ENCODE results near the gene BLOC1S1. TPM values are rescaled to one million over a fixed set of nuclear protein-coding genes. Genes with fewer than 3 reads are reported as not detected.

Gene BLOC1S1
- total RNA-seq, 1 donor from 2014 or later = 64.8 TPM

GRCh38 chr12:55707841-55708694 lies 7.8 kb upstream of the BLOC1S1 start, which contains the start of gene ITGA7:
Gene ITGA7 (minus strand): TSS chr12:55707904. CDS start chr12:55707682, 222 bp downstream.
- peaks cover 61% of the 10 kb centered on the region for H3K27me3 Mint-ChIP-seq (ENCODE audit: insufficient read depth)
- H3K36me3 Mint-ChIP-seq (ENCODE audit: low read depth) = no peaks in the 10 kb centered on the region
- intact Hi-C loops (cut with micrococcal nuclease) = loop anchor here (1.0 kb wide), 1 partner anchor 8 kb away; the partner anchor contains the start of gene BLOC1S1
- H3K27ac Mint-ChIP-seq = no peak within 1 kb of the TSS
- peak within 1 kb of the TSS; percentile 78 for H3K4me3 Mint-ChIP-seq
- H3K9me3 Mint-ChIP-seq = no peaks in the 10 kb centered on the region
- DNase-seq (ENCODE audit: low spot score) = peak; percentile 53
- peaks cover 21% of the 10 kb centered on the region for H3K4me1 Mint-ChIP-seq (ENCODE audit: low read depth)

DNA sequence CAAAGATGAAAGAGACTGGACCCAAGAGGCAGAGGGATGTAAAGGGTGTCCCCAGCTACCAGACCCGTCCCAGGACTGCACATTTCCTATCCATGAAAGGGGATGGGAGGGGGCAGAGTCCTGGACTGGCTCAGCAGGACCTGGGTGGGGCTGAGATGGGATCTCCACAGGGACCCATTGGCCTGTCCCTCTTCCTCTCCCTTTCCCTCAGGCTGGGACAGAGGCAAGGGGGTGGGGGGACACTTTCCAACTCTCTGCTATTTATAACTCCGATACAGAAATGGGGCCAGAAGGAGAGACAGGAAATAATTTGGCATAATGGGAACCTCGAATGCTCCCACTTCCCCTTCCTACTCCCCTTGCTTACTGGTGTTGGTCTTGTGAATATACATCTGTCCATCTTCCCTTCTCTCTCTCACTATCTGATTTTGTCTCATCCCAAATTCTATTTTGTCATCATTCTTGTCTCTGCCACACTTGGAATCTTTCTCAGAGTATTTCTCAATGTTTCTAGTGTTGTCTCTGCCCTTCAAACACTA lies 7.1 kb upstream of the BLOC1S1 start:
- intact Hi-C loops (cut with micrococcal nuclease) = loop anchor here (1.0 kb wide), 1 partner anchor 8 kb away; the partner anchor contains the start of gene BLOC1S1
- Mint-ChIP-seq H3K9me3 (no peaks in the 10 kb centered on the region), H3K36me3 (ENCODE audit: low read depth) (no peaks in the 10 kb centered on the region), H3K27ac (no peak overlapping the region), H3K4me1 (ENCODE audit: low read depth) (peaks cover 21% of the 10 kb centered on the region), H3K27me3 (ENCODE audit: insufficient read depth) (peaks cover 62% of the 10 kb centered on the region), H3K4me3 (peak overlapping the region; percentile 78)
- DNase-seq (ENCODE audit: low spot score) = no peak

DNA sequence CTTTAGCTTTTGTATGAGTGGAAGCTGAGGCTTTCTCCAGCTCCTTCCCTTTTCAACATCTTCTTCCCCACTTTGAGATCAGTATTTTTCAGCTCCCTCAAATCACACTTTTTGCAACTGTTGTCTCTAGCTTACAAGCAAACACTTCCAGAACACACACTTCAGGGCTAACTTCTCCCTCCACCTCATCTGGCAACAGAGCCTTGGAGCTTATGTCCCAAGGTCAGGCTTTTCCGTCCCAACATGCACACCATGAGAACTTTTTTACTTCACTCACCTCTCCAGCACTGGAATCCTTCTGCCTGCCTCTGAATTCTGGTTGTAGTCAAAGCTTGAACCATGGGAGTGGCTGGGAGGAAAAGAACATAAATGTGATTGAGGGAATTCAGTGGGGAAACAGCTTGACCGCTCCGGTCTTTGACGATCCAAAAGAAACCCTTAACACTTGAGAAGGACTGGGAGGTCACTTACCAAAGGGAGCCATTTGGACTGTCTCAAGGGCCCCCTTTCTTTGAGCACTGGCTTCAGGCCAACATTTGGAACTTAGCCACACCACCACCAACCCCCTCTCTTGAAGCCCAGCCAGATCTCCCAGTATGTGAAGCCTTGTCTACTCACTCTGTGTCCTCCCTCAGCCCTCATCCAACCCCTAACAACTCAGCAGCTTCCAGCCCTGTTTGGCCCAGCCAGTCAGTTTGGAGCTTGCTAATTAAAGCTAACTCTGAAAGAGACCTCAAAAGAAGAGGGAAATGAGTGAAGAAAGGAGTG lies 3.9 kb upstream of the BLOC1S1 start:
- no peaks in the 10 kb centered on the region for H3K36me3 Mint-ChIP-seq (ENCODE audit: low read depth)
- no peak for DNase-seq (ENCODE audit: low spot score)
- intact Hi-C loops (cut with micrococcal nuclease) = loop anchor here (10.0 kb wide), 1 partner anchor 1147 kb away; no protein-coding TSS in a partner anchor
- H3K27me3 Mint-ChIP-seq (ENCODE audit: insufficient read depth) = peaks cover 48% of the 10 kb centered on the region
- H3K4me1 Mint-ChIP-seq (ENCODE audit: low read depth) = peaks cover 33% of the 10 kb centered on the region
- no peaks in the 10 kb centered on the region for H3K9me3 Mint-ChIP-seq
- H3K27ac Mint-ChIP-seq = no peak overlapping the region
- no peak overlapping the region for H3K4me3 Mint-ChIP-seq

DNA sequence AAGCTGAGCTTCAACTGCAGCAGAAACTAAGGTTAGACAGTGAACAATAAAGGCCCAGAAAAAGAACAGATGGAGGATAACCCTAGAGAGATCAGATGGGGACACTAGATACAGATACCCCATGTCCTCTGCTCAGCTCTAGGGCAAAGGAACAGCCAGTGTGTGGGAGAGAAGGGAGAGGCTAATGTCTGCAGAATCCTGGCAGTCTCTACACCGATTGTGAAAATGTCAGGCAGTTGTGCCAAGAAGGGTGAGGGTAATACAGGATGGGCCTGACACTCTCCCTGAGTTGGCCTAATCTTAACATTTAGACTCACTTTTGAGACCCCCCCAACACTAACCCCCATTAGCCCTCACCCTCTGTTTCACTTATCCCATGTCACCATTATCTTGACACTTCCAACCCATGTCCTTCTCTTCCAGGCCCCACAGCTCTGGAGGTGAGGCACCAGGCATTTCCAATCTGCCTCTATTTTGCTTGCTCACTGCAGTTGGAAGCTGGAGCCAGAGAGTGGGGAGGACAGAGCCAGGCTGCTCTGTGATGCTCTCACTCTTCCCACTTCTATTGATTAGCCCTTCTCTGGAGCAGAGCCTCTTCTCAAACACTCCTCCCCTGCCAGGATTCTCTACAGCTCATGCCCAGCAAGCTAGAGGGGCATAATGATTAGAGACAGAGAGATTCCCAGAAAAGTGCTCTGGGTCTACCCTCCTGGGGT lies 3.0 kb upstream of the BLOC1S1 start:
- no peak overlapping the region for H3K27ac Mint-ChIP-seq
- intact Hi-C loops (cut with micrococcal nuclease) = loop anchor here (10.0 kb wide), 1 partner anchor 1148 kb away; no protein-coding TSS in a partner anchor

GRCh38 chr12:55713721-55714120 lies 2.1 kb upstream of the BLOC1S1 start:
- Mint-ChIP-seq H3K4me1 (ENCODE audit: low read depth) (peaks cover 38% of the 10 kb centered on the region), H3K27me3 (ENCODE audit: insufficient read depth) (peaks cover 36% of the 10 kb centered on the region), H3K4me3 (no peak overlapping the region), H3K27ac (no peak overlapping the region), H3K36me3 (ENCODE audit: low read depth) (no peaks in the 10 kb centered on the region), H3K9me3 (no peaks in the 10 kb centered on the region)
- DNase-seq (ENCODE audit: low spot score) = no peak
- intact Hi-C loops (cut with micrococcal nuclease) = loop anchor here (10.0 kb wide), 1 partner anchor 1149 kb away; no protein-coding TSS in a partner anchor

More for the DNA sequence above, 3.0 kb upstream of the BLOC1S1 start:
- H3K36me3 Mint-ChIP-seq (ENCODE audit: low read depth) = no peaks in the 10 kb centered on the region
- peaks cover 38% of the 10 kb centered on the region for H3K4me1 Mint-ChIP-seq (ENCODE audit: low read depth)
- no peak for DNase-seq (ENCODE audit: low spot score)
- no peaks in the 10 kb centered on the region for H3K9me3 Mint-ChIP-seq
- H3K27me3 Mint-ChIP-seq (ENCODE audit: insufficient read depth) = peaks cover 44% of the 10 kb centered on the region
- H3K4me3 Mint-ChIP-seq = no peak overlapping the region

- H3K27me3 Mint-ChIP-seq (ENCODE audit: insufficient read depth) = peaks cover 22% of the 10 kb centered on the region
- peak overlapping the region; percentile 91 for H3K4me3 Mint-ChIP-seq
- peaks cover 34% of the 10 kb centered on the region for H3K4me1 Mint-ChIP-seq (ENCODE audit: low read depth)
- no peaks in the 10 kb centered on the region for H3K9me3 Mint-ChIP-seq
- H3K36me3 Mint-ChIP-seq (ENCODE audit: low read depth) = no peaks in the 10 kb centered on the region
- intact Hi-C loops (cut with micrococcal nuclease) = loop anchor here (10.0 kb wide), 1 partner anchor 1150 kb away; no protein-coding TSS in a partner anchor
- peak overlapping the region; percentile 64 for H3K27ac Mint-ChIP-seq
- no peak for DNase-seq (ENCODE audit: low spot score)
Observed at GRCh38 chr12:55715169-55715764, 579 bp upstream of the BLOC1S1 start.

GRCh38 chr12:55716582-55716957 lies 724 bp downstream of the BLOC1S1 start:
- no peaks in the 10 kb centered on the region for H3K9me3 Mint-ChIP-seq
- no peak for DNase-seq (ENCODE audit: low spot score)
- peaks cover 14% of the 10 kb centered on the region for H3K27me3 Mint-ChIP-seq (ENCODE audit: insufficient read depth)
- H3K4me3 Mint-ChIP-seq = peak overlapping the region; percentile 91
- H3K4me1 Mint-ChIP-seq (ENCODE audit: low read depth) = peaks cover 34% of the 10 kb centered on the region
- H3K36me3 Mint-ChIP-seq (ENCODE audit: low read depth) = no peaks in the 10 kb centered on the region
- peak overlapping the region; percentile 93 for H3K27ac Mint-ChIP-seq
- intact Hi-C loops (cut with micrococcal nuclease) = loop anchor here (1.0 to 10.0 kb wide), 6 partner anchors 8 to 1990 kb away; partner anchors contain the start of genes CALCOCO1 and CD63

GRCh38 chr12:55717011-55718007 lies 1.5 kb downstream of the BLOC1S1 start:
- DNase-seq (ENCODE audit: low spot score) = no peak
- intact Hi-C loops (cut with micrococcal nuclease) = loop anchor here (2.0 to 10.0 kb wide), 3 partner anchors 71 to 1991 kb away; partner anchors contain the start of gene CALCOCO1
- no peaks in the 10 kb centered on the region for H3K9me3 Mint-ChIP-seq
- H3K4me3 Mint-ChIP-seq = peak overlapping the region; percentile 91
- H3K36me3 Mint-ChIP-seq (ENCODE audit: low read depth) = no peaks in the 10 kb centered on the region
- peaks cover 34% of the 10 kb centered on the region for H3K4me1 Mint-ChIP-seq (ENCODE audit: low read depth)
- H3K27me3 Mint-ChIP-seq (ENCODE audit: insufficient read depth) = peaks cover 8% of the 10 kb centered on the region
- peak overlapping the region; percentile 93 for H3K27ac Mint-ChIP-seq

DNA sequence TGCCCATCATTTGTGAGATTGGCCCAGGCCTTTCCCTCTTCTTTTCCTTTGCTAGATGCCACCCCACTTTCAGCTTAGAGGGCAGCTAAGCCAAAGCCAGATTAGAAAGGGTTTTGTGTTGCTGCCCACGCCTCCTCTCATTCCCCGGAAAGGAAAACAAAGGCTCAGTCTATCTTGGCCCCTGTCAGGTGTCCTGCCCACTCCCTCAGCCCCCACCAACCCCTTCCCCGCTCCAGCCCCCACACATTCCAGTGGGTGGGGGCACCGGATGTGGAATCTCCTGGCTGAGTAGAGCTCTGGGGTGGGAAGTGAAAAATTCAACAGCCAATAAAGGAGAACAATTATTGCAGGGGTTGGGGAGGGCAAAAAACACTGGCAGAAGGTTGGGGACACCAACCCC lies 2.2 kb downstream of the BLOC1S1 start:
- intact Hi-C loops (cut with micrococcal nuclease) = loop anchor here (10.0 kb wide), 1 partner anchor 1153 kb away; no protein-coding TSS in a partner anchor
- no peaks in the 10 kb centered on the region for H3K9me3 Mint-ChIP-seq

GRCh38 chr12:55718624-55719275 lies 2.9 kb downstream of the BLOC1S1 start:
- H3K4me3 Mint-ChIP-seq = peak overlapping the region; percentile 30
- peaks cover 34% of the 10 kb centered on the region for H3K4me1 Mint-ChIP-seq (ENCODE audit: low read depth)
- H3K27ac Mint-ChIP-seq = no peak overlapping the region
- intact Hi-C loops (cut with micrococcal nuclease) = loop anchor here (10.0 kb wide), 1 partner anchor 1154 kb away; no protein-coding TSS in a partner anchor
- DNase-seq (ENCODE audit: low spot score) = no peak
- no peaks in the 10 kb centered on the region for H3K36me3 Mint-ChIP-seq (ENCODE audit: low read depth)
- no peaks in the 10 kb centered on the region for H3K9me3 Mint-ChIP-seq
- no peaks in the 10 kb centered on the region for H3K27me3 Mint-ChIP-seq (ENCODE audit: insufficient read depth)

More for the DNA sequence above, 2.2 kb downstream of the BLOC1S1 start:
- Mint-ChIP-seq H3K4me3 (peak overlapping the region; percentile 91), H3K27me3 (ENCODE audit: insufficient read depth) (peaks cover 3% of the 10 kb centered on the region), H3K27ac (no peak overlapping the region), H3K4me1 (ENCODE audit: low read depth) (peaks cover 34% of the 10 kb centered on the region), H3K36me3 (ENCODE audit: low read depth) (no peaks in the 10 kb centered on the region)
- no peak for DNase-seq (ENCODE audit: low spot score)

All from activated T-helper 1 cell treated with anti-CD3 and anti-CD28 coated beads, Interleukin-12 subunit alpha, Interleukin-12 subunit beta, Interleukin-2, Interleukin-4 antibody, amounts not matched to agents 30 ng/mL and 10 ng/mL and 1 ng/mL, durations not matched to agents 14 hours and 24 hours and 36 hours (primary cell).